HG02759 (cell line): Measurements from ENCODE around the gene ADH4.
"Not testable (repeated sequence)": the region's sequence is repeated elsewhere in the genome, so short reads cannot be mapped to it uniquely, and the experiment has no call there.

Experiments
- ATAC-seq: cut with Tn5 transposase; IDR thresholded peaks from one replicate; pipeline ENCODE4 v1.9.1; 2021; ENCODE audit warnings: mild to moderate bottlenecking, moderate library complexity; ENCODE audit not compliant: unreplicated experiment

ADH4 gene

DNA sequence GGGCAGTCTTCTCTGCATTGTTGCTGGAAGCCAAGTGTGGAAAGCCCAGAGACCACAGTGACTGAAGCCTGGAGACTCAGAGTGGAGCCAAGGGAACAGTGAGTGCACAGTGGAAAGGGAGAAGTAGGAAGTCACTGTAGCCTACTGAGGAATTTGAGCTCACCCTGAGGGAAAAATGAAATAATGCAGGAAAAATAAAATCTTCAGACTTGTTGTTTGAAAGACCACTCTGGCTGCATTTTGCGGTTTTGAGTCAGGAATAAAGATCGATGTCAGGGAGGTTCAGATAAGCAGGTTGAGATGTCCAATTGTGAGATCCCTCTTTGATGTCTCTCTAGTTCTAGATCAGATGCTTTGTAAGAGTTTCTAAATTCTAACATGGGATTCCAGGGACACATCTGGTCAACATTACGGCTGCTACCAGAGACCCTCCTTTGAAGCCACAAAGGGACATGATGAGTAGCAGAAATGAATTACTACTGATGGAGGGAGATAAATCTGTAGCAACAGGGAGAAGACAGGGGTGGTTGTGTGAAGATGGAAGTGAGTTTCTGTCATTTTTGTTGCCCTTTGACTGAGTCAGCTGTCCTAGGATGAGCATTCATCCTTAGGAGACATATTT, 8.4 kb downstream of the ADH4 start:
- no peak for ATAC-seq

DNA sequence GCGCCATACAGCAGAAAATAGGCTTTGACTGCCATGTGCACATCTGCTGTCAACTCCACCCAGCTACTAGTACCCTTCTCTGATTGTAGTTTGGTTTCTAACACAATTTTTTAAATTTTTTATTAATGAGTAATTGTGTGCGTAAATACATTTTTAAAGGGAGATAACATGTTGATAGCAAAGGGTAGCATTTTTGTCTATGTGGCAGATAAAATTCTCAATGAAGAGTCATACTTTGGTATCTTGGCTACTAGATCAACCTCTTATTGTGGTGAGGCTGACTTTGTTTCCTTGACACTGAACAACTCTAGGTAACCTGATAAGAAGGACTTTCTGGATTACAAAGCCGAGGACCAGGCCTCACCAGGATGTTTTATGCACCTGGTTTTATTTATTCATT, 9.5 kb downstream of the ADH4 start:
- no peak for ATAC-seq

DNA sequence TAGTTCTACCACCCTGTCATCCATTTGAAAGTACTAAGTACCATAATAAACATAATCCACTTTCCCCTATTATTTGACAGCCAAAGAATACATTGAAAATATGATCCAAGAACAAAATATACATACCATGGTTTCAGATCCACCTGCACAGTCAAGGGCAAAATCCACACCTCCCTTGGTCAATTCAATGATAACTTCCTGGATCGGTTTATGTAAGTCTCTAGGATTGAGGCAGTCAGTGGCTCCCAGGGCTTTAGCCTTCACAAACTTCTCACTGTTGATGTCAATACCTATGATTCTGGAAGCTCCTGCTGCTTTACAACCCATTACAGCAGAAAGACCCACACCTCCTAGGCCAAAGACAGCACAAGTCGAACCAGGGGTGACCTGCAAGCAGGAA, 12.7 kb downstream of the ADH4 start:
- ATAC-seq, result no peak

DNA sequence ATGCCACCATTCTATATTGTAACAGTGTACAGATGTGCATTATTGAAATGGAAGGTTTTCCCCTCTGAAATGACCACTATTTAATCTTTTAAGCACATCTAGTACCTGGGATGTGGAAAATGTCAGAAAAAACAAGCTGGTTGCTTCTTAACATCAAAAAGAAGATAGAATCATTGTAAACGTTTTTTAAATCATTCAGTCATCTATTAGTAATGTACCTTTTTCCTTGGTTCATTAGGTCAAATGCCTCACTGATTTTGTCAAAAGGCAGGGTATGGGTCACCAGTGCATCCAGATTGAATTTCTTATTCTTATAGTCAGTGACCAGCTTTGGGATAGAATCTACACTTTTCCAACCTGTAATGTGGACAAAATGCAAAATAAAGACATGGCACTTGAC, 17.7 kb downstream of the ADH4 start:
- no peak for ATAC-seq

DNA sequence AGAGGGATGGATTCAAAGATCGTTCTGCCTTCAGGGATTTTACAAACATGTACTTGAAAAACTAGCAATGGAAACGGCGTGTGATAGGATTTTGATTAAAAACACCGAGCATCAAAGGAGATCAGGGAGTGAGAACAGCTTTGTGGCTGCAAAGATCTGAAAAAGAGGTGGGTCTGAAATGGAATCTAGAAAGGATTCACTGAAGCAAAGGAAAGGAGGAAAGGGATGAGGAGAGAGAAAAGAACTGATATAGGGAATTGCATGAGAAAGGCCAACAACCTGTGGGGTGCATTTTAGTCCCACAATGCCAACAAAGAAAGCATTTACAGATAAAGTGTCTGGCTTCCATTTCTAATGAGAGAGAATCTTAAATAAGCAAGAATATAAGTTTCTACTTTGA, 23.1 kb downstream of the ADH4 start:
- no peak for ATAC-seq

DNA sequence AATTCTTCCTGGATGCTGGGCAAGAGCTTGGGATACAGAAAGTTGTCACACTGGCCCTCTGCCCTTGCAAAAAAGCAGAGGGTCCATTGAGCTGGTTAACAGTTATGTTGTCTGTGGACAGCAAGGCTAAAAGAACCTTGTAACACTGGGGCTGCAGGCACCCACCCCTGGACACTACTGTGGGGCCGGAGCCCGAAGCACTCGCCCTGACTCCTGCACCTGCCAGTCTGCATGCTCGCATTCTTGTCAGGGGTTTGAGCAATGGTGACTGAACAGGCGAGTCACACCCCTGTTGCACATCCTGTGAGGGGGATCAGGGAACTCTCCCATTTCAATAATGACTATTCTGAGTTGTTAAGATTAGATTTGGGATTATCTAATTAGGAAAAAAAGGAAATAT, 23.6 kb downstream of the ADH4 start:
- ATAC-seq, result no peak

DNA sequence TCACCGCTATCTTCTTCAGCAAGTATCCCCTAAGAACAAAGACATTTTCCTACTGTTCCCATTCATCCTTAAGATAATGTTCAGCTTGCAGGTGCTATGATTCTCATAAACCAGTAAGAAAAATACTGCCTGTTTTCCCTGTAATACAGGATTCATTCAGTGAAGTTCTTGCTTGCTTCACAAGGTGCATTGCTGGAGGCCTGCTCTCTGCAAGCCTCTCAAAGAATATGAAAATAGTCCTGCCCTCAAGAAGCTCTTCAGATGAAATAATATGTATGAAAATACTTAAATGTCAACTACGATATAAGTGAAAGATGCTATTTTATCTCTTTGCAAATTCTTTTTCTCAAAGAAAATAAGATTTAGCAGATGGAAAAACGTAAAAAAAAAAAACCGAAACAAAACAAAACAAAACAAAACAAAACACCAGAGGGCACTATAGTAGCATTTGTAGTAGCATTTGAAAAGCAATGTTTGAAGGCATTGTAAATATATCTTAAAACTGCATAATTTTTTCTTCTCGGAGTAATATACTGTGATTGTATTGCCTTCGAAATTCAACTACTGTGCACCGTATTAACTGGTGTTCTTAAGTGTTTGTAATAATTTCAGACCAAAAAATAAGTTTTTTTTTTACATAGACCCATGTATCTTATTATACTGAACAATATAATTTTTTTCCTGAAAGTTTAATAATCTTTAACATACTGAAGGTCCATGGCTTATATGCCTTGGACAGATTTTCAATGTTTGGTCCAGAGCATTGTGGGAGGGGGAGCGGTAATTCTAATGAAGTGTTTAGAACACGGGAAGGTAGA, 26.0 kb downstream of the ADH4 start:
- no peak for ATAC-seq

DNA sequence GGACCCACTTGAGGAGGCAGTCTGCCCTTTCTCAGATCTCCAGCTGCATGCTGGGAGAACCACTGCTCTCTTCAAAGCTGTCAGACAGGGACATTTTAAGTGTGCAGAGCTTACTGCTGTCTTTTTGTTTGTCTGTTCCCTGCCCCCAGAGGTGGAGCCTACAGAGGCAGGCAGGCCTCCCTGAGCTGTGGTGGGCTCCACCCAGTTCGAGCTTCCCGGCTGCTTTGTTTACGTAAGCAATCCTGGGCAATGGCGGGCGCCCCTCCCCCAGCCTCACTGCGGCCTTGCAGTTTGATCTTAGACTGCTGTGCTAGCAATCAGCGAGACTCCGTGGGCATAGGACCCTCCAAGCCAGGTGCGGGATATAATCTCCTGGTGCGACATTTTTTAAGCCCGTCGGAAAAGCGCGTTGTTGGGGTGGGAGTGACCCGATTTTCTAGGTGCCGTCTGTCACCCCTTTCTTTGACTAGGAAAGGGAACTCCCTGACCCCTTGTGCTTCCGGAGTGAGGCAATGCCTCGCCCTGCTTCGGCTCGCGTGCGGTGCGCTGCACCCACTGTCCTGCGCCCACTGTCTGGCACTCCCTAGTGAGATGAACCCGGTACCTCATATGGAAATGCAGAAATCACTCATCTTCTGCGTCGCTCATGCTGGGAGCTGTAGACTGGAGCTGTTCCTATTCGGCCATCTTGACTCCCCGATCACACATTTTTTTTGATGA, 26.8 kb downstream of the ADH4 start:
- not testable (repeated sequence) for ATAC-seq

DNA sequence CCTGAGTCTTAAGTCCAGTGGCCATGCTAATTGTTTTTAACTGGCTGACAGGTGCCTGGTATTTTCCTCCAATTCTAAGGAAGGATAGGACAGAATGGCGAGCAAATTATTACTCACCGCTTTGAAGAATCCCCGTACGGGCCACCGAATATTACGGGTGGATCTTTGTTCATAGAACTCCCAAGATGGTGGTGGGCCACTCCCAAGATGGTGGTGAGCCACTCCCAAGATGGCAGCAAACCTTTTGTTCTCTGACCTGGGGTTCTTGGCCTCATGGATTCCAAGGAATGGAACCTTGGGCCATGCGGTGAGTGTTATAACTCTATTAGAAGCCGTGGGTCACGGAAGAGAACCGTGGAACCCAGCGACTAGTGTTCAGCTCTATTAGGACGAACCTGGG, 34.8 kb downstream of the ADH4 start:
- not testable (repeated sequence) for ATAC-seq

DNA sequence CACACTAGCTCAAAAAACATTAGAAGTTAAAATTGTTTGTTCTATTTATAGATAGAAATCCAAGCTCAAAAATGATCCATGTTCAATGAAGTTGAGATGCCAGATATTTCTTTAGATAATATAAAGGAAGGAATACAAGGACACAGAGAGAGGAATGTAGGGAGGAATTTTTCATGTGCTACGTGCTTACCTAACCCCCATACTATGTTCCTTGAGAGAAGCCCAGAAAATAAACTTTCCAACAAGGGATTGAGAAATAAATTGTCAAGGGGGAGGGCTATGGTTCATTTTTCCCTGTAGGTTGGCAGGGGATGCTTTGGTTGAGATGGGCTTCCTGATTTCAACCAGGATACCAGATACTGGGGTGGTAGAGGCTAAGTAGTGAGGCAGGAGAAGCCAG, 39.9 kb downstream of the ADH4 start:
- ATAC-seq, result no peak

DNA sequence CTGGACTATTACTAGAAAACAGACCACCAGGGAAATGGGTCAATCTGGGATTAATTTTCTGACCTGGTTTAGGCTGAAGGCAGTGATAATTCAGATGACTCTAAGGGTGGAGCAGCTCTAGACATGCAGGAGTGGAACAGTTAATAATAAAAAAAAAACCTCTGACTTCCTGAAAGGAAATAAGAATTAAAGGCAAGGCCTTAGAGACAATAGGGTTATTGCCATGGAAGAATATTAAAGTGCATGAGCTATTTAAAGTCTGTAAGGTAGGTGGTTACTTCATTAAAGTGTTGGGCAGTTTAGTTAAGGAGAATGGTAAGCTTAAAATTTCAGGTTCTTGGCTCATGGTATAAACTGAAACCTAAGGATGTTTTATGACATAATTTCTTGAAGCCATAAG, 40.9 kb downstream of the ADH4 start:
- ATAC-seq, result no peak

DNA sequence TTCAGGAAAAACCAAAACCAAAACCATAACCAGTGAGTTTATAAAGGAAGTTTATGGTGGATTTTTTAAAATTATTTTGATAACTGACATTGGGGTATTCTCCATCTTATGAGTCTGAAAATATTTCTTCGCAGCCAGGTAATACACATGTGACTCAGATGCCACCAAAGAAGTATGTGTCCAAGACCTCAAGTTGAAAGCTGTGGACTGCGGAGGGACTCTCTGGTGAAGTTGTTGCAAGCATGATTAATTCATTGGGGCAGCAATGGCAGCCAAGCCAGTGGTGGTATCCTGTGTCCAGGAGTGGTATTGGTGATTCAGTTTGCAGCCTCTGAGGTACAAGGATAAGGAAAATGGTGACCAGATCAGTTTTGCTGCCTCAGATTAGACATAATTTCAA, 41.5 kb downstream of the ADH4 start:
- ATAC-seq, result no peak

DNA sequence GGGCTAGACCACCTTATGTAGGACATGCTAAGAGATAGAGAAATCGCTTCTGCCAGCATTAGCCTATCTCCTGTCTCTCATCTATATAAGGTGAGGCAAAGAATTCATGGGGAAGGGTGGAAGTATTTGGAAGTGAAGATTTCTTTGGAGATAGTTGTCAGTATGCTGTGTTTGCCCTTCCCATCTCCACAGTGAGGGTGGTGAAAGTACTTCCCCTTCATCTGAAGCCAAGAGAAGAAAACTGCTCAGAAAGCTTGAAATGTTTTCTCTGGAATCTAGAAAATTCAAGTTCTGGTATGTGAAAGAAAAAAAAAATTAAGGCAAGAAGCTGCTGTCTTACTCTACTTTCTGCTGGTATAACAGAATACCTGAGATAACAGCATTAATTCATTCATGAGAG, 43.2 kb downstream of the ADH4 start:
- no peak for ATAC-seq

DNA sequence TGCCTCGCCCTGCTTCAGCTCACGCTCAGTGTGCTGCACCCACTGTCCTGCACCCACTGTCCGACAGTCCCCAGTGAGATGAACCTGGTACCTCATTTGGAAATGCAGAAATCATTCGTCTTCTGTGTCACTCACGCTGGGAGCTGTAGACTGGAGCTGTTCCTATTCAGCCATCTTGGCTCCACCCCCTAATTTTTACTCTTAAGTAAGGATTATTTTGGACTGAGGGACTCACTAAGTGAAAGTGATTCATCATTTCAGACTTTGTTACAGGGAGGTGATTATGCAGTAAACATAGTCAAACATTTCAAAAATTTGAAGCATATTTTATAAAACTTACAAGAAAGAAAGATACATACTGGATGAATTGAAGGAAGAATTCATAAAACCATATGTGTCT, 44.3 kb downstream of the ADH4 start:
- ATAC-seq, result not testable (repeated sequence)

DNA sequence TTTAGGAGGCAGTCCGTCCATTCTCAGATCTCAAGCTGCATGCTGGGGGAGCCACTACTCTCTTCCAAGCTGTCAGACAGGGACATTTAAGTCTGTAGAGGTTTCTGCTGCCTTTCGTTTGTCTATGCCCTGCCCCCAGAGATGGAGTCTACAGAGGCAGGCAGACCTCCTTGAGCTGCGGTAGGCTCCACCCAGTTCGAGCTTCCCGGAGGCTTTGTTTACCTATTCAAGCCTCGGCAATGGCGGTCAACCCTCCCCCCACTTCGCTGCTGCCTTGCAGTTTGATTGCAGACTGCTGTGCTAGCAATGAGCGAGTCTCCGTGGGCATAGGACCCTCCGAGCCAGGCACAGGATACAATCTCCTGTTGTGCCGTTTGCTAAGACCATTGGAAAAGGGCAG, 44.8 kb downstream of the ADH4 start:
- no peak for ATAC-seq

DNA sequence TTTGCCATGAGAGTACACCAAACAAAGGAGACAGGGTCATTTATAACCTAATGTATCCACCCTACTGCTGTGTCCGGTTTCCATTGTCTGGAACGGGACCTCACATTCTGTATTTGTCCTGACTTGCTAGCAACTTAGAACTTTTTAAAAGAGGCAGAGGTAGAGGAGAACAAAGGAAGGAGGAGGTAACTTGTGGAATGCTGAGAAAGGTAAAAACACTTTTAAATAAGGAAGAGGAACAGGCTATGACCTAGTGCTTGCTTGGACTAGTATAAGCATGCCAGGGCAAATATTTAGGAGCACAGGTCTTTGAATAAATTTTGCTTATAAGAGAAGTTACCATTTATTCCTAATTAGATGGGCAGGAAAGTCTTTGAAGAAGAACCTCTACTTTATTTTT, 52.3 kb downstream of the ADH4 start:
- ATAC-seq, result not testable (repeated sequence)

DNA sequence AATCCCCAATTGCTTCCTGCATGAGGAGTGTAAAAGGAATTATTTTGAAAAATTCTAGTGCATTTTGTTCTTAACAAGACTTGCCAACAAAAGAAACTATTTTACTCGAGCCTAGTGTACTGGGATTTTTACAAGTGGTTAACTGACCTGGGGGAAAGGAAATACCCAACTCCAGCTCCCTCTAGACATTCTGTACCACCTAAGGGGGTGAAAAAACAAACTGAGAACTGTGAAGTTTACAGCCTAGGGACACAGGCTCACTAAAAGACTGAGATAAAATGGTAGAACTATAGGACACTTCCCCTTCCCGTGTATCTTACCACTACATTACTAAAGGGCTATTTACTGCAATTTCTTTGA, 52.9 kb downstream of the ADH4 start:
- ATAC-seq, result no peak

DNA sequence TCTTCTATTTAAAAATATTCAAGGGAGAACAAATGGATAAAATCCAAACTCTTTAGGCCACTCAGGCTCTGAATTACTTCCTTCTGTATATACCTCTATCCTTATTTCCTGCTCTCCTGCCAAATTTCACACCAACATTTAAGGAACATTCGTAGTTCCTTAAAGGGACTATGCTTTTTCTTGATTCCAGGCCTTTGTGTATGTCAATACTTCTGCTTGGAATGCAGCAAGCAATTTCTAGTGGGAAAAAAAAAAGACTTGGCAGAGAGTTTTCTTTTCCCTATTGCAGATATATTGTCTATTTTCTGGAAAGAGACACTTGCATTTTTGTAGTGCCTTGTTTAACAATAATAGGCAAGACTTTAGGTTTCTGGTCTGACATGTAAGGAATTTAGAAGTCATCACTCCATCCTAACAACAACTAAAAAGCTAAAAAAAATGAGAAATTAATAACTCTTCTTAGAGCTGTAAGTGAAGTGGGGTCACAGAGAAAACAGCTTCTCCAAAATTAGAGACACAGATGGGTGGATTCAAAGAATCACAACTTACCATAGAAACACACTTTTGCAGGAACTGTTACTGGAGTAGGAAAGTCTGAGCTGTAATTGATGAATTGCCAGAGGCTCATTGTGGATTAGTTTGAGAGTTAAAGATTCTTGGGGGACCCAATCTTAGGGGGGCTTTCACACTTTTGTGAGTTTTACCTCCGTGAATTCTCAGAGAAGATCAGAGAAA, 53.4 kb downstream of the ADH4 start:
- ATAC-seq, result no peak

DNA sequence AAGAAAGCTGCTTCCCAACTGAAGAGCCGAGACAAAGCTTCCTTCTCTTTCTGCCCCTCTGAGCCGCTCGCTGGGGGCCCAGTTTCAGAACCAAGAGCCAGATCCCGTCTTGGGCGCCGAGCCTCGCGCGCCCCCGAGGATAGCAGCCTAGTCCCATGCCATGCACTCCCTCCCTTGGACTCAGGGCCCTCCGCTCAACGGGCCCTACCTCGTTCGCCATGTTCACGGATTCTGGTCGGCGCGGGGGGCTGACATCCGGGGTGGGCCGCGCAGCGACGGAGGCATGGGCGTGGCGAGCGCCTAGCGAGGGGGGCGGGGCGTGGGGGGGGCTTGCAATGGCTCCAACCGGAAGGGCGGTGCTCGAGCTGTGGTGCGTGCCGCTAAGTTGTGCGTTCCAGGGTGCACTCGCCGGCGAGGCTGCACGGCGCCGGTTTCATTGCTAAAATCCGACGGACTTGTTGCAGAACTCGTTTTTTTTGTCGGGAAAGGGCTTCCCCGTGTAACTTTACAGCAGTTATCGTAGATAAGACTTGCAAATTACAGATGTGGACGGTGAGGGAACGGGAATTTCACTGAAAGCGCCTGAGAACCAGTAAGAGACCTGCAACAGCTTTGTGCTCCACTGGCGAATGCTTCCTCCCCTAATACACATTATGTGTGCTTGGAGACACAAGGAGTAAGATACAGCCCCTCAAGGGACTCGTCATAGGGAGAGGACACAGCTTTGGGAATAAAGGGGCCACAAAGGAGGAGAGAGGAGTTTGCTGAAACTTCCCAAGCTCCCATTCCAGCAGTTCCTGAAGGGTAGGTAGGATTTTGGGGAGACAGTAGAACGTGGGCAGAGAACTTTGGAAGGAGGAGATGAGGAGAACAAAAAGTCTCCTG, 55.4 kb downstream of the ADH4 start, which contains the start of gene ADH5:
TSS of gene ADH5 (minus strand) at position 308 of the 885 bp plus-strand sequence. CDS start at position 220, 88 bp downstream.
- peak; percentile 91 for ATAC-seq

DNA sequence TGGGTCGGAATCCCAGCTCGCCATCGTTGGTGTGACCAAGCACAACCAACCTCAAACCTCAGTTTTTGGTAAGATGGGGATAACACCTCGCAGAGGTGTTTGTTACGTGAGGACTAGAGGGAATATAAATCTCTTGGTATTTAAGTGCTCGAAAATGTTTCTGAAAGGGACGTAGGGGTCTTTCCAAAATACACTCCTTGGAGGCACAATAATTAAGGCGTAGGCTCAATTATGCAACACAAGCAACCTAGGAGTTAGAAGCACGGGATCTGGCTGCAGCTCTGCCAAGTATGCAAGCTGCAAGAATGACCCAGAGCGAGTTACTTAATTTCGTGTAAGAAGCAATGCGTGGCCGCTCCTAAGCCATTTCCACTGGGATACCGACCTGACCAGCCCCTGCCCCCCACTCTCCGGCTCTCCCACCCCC, 56.1 kb downstream of the ADH4 start:
- peak; percentile 21 for ATAC-seq
